Lower leg skin (tissue), 3 donors: Measurements from ENCODE around the gene PRRG2.

ENCODE experiments used
- POLR2A ChIP-seq, 2 donors: fragments of 450-650 bp; IDR thresholded peaks; one replicate each; pipeline ENCODE4 v1.6.1; 2016 to 2017; ENCODE audit warnings: antibody characterized with exemption in 2 of 2, mild to moderate bottlenecking in 1 of 2, moderate library complexity in 1 of 2
- TF ChIP-seq, protein P1 (sequence below), 3 donors: fragments of 450-650 bp; IDR thresholded peaks; one replicate each; pipeline ENCODE4 v1.5.1; 2016; ENCODE audit warnings: antibody characterized with exemption in 3 of 3, mild to moderate bottlenecking in 3 of 3, moderate library complexity in 2 of 3

DNA sequence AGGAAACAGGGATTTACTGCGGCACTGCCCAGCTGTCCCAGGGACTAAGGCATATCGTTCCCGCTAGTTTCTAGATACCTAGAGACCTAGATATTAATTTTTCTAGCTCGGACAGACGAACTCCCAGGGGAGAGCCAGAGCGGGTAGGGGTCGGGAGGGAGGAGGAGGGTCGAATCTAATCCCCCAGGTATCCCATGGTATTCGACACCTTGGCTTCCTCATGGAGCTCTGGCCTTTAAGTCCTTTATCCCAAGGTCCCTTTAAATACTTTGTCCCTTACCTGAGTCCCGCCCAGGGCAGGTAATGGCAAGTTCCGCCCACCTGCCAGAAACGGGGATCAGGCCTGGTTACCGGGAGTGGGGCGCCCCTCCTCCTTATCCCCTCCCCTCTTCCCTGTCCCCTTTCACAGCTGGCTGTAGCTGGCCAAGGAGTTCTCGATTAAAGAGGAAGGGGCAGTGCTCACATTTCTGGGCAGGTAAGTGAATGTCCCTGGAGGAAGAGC lies at the start of gene PRRG2:
- TF ChIP-seq, protein P1, sequence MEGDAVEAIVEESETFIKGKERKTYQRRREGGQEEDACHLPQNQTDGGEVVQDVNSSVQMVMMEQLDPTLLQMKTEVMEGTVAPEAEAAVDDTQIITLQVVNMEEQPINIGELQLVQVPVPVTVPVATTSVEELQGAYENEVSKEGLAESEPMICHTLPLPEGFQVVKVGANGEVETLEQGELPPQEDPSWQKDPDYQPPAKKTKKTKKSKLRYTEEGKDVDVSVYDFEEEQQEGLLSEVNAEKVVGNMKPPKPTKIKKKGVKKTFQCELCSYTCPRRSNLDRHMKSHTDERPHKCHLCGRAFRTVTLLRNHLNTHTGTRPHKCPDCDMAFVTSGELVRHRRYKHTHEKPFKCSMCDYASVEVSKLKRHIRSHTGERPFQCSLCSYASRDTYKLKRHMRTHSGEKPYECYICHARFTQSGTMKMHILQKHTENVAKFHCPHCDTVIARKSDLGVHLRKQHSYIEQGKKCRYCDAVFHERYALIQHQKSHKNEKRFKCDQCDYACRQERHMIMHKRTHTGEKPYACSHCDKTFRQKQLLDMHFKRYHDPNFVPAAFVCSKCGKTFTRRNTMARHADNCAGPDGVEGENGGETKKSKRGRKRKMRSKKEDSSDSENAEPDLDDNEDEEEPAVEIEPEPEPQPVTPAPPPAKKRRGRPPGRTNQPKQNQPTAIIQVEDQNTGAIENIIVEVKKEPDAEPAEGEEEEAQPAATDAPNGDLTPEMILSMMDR (IDR thresholded peaks at IDR 0.05) = no peak
- no peak for TF ChIP-seq POLR2A (IDR thresholded peaks at IDR 0.05)
